Fibroblast of skin of left biceps (primary cell): ENCODE measurements around the gene MFRP.

Source experiments
- DNase-seq, 2 experiments: peaks; one replicate each; pipeline ENCODE4 v3.0.0-alpha.2; 2013; ENCODE audit warnings: low read depth in 2 of 2

The MFRP gene

GRCh38 chr11:119373059-119373920 is 26.8 kb upstream of the MFRP start:
- no peak for DNase-seq

GRCh38 chr11:119372260-119373058 is 26.0 kb upstream of the MFRP start:
- DNase-seq: no peak

GRCh38 chr11:119371778-119372182 is 25.3 kb upstream of the MFRP start:
- no peak for DNase-seq

- no peak for DNase-seq
Measured at GRCh38 chr11:119371067-119371601, 24.6 kb upstream of the MFRP start.

GRCh38 chr11:119370486-119371046 is 24.1 kb upstream of the MFRP start:
- DNase-seq: no peak

GRCh38 chr11:119369132-119369925 is 22.8 kb upstream of the MFRP start:
- DNase-seq: no peak

GRCh38 chr11:119368121-119369034 is 21.9 kb upstream of the MFRP start:
- no peak for DNase-seq

- no peak for DNase-seq
Measured at GRCh38 chr11:119367661-119368120, 21.2 kb upstream of the MFRP start.

- DNase-seq: no peak
Measured at GRCh38 chr11:119366690-119367620, 20.4 kb upstream of the MFRP start.

GRCh38 chr11:119365071-119365591 is 18.6 kb upstream of the MFRP start:
- DNase-seq: no peak

GRCh38 chr11:119363851-119364590 is 17.5 kb upstream of the MFRP start:
- no peak for DNase-seq

- DNase-seq: no peak
Measured at GRCh38 chr11:119363081-119363850, 16.8 kb upstream of the MFRP start.

- DNase-seq: no peak
Measured at GRCh38 chr11:119362741-119363080, 16.2 kb upstream of the MFRP start.

- no peak for DNase-seq
Measured at GRCh38 chr11:119361941-119362725, 15.6 kb upstream of the MFRP start.

GRCh38 chr11:119361056-119361787 is 14.7 kb upstream of the MFRP start:
- no peak for DNase-seq
